Measurements from ENCODE around the gene ATAT1. TPM values are rescaled to one million over a fixed set of nuclear protein-coding genes. Genes with fewer than 3 reads are reported as not detected.
A peak's percentile ranks its signal among the peaks of the same experiment; 100 is the strongest.

The ATAT1 gene
- total and polyA plus RNA-seq, 10 of the 15 experiments (the other 5 are each of a cell fraction or from before 2014, with no cell fraction given) = 1.1 to 14.2 (median 6.9) TPM

DNA sequence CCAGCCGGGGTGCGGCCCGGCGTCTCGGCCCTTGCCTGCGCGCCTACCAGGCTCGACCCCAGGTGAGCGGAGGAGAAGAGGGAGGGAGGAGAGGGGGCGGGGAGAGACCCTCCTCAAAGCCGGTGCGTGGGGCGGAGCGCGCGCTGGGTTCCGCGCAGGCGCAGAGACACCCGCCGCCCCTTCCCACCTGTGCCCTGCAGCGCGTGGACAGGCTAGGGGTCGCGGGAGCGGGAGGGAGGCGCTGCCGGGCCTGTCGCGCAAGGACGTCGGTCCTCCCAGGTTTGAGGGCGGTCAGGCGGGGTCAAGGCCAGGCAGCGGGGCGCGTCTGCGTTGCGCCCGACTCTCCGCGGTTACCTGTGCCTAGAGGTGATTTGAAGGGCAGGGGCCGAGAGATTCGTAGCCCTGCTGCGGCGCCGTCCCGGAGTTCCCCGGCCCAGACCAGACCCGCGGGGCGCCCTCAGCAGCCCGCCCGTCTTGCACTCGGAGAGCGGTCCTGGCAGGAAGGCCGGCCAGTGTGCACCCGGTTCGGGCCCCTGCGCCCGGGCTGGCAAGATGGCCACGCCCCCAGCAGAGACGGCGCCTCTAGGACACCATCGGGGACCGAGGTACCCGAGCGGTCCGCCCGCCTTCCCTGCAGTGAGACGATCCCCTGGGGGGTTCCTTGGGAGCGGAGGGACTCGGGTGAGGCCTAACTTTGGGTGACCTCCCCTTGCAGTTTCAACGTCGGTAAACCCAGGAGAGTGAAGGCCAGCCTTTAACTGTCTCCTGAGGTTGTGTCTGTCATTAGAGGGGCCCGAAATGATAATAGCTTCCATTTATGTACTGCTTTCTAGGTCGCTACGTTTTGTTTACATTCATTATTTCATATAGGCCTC, 20.8 kb downstream of the ATAT1 start (continued):
- TF ChIP-seq, protein P1, sequence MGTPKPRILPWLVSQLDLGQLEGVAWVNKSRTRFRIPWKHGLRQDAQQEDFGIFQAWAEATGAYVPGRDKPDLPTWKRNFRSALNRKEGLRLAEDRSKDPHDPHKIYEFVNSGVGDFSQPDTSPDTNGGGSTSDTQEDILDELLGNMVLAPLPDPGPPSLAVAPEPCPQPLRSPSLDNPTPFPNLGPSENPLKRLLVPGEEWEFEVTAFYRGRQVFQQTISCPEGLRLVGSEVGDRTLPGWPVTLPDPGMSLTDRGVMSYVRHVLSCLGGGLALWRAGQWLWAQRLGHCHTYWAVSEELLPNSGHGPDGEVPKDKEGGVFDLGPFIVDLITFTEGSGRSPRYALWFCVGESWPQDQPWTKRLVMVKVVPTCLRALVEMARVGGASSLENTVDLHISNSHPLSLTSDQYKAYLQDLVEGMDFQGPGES (IDR thresholded peaks at IDR 0.05) = no peak
- TF ChIP-seq DPF2 (IDR thresholded peaks at IDR 0.05) = peak; percentile 79
- TF ChIP-seq SP1 (IDR thresholded peaks at IDR 0.05; ENCODE audit: low read depth, low read length) = peak; percentile 7
- TF ChIP-seq POLR2A (IDR thresholded peaks at IDR 0.05; ENCODE audit: low read depth, low read length) = peak; percentile 84

DNA sequence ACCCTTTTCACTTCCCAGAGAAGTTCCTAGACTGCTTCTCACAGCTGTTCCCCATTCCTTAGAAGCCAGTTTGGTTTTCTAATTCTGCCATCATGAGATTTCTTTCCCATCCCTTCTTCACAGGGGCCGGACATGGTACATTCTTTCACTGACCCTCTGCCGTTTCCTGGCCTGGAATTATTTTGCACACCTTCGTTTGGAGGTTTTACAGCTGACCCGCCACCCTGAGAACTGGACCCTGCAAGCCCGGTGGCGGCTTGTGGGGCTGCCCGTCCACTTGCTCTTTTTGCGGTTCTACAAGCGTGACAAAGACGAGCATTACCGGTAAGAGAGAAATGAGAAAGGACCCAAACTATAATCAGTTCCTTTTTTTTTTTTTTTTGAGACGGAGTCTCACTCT, 24.5 kb downstream of the ATAT1 start:
- no peaks in the 10 kb centered on the region for H3K9me3 ChIP-seq (replicated peaks; ENCODE audit: control insufficient read depth, insufficient read depth, low read length)
- H3K27ac ChIP-seq (ENCODE audit: control insufficient read depth, insufficient read depth) = no peak overlapping the region
- no peak for TF ChIP-seq FOXK2 (IDR thresholded peaks at IDR 0.05)
- TF ChIP-seq, protein P2, sequence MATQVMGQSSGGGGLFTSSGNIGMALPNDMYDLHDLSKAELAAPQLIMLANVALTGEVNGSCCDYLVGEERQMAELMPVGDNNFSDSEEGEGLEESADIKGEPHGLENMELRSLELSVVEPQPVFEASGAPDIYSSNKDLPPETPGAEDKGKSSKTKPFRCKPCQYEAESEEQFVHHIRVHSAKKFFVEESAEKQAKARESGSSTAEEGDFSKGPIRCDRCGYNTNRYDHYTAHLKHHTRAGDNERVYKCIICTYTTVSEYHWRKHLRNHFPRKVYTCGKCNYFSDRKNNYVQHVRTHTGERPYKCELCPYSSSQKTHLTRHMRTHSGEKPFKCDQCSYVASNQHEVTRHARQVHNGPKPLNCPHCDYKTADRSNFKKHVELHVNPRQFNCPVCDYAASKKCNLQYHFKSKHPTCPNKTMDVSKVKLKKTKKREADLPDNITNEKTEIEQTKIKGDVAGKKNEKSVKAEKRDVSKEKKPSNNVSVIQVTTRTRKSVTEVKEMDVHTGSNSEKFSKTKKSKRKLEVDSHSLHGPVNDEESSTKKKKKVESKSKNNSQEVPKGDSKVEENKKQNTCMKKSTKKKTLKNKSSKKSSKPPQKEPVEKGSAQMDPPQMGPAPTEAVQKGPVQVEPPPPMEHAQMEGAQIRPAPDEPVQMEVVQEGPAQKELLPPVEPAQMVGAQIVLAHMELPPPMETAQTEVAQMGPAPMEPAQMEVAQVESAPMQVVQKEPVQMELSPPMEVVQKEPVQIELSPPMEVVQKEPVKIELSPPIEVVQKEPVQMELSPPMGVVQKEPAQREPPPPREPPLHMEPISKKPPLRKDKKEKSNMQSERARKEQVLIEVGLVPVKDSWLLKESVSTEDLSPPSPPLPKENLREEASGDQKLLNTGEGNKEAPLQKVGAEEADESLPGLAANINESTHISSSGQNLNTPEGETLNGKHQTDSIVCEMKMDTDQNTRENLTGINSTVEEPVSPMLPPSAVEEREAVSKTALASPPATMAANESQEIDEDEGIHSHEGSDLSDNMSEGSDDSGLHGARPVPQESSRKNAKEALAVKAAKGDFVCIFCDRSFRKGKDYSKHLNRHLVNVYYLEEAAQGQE (IDR thresholded peaks at IDR 0.05; ENCODE audit: low read depth, low read length) = no peak
- TF ChIP-seq, protein P3, sequence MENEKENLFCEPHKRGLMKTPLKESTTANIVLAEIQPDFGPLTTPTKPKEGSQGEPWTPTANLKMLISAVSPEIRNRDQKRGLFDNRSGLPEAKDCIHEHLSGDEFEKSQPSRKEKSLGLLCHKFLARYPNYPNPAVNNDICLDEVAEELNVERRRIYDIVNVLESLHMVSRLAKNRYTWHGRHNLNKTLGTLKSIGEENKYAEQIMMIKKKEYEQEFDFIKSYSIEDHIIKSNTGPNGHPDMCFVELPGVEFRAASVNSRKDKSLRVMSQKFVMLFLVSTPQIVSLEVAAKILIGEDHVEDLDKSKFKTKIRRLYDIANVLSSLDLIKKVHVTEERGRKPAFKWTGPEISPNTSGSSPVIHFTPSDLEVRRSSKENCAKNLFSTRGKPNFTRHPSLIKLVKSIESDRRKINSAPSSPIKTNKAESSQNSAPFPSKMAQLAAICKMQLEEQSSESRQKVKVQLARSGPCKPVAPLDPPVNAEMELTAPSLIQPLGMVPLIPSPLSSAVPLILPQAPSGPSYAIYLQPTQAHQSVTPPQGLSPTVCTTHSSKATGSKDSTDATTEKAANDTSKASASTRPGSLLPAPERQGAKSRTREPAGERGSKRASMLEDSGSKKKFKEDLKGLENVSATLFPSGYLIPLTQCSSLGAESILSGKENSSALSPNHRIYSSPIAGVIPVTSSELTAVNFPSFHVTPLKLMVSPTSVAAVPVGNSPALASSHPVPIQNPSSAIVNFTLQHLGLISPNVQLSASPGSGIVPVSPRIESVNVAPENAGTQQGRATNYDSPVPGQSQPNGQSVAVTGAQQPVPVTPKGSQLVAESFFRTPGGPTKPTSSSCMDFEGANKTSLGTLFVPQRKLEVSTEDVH (IDR thresholded peaks at IDR 0.05; ENCODE audit: low read depth, partially characterized antibody) = no peak
- no peak for TF ChIP-seq ATF7 (IDR thresholded peaks at IDR 0.05; ENCODE audit: low read depth)
- peaks cover 16% of the 10 kb centered on the region for H3K79me2 ChIP-seq (ENCODE audit: control insufficient read depth, insufficient read depth, low read length)
- ChIA-PET POLR2A (interaction anchor here (0.6 to 1.4 kb wide), 3 partner anchors 11 to 907 kb away, joined by 3 read pairs; no protein-coding TSS in a partner anchor), SMC1A (ENCODE audit: uncharacterized antibody, unreplicated experiment) (interaction anchor here (0.7 to 0.8 kb wide), 2 partner anchors 19 to 72 kb away, joined by 3 read pairs; no protein-coding TSS in a partner anchor), RAD21 (ENCODE audit: unreplicated experiment) (no interaction called here), CTCF (interaction anchor here (1.2 to 1.4 kb wide), 2 partner anchors 27 to 41 kb away, joined by 3 read pairs; no protein-coding TSS in a partner anchor)
- WGBS (ENCODE audit: insufficient coverage, insufficient replicate concordance, low lambda C conversion rate, missing lambda C conversion rate) = 50% methylated on average over 11 of the region's 12 CpGs
- no peak for ATAC-seq
- H3K27me3 ChIP-seq (replicated peaks in 1 of 2; ENCODE audit: control insufficient read depth in 2 of 2, insufficient read depth in 2 of 2, low read length in 1 of 2) = no peaks in the 10 kb centered on the region
- no peak for FAIRE-seq
- intact Hi-C loops (cut with micrococcal nuclease; ENCODE audit: unreplicated experiment) = no loop called here
- in situ Hi-C loops (cut with MboI) = no loop called here
- no peak for DNase-seq (ENCODE audit: low read depth, low spot score)
- BruUV-seq (replicated peaks) = no TSS peak
- peaks cover 11 to 17% of the 10 kb centered on the region in 2 experiments for H3K36me3 ChIP-seq (ENCODE audit: control insufficient read depth in 2 of 2, insufficient read depth in 2 of 2, low read length in 1 of 2)
- no peak overlapping the region for H2AFZ ChIP-seq (ENCODE audit: control insufficient read depth, low read depth, low read length)
- H3K4me2 ChIP-seq (ENCODE audit: control insufficient read depth, insufficient read depth) = no peak overlapping the region
- peaks cover 2% of the 10 kb centered on the region; the same call in 1 of the 2 replicates for H3K4me1 ChIP-seq (ENCODE audit: control insufficient read depth, insufficient read depth, low read length)
- H3K9ac ChIP-seq (ENCODE audit: control insufficient read depth, insufficient read depth, low read length) = no peak overlapping the region
- H3K4me3 ChIP-seq = no peak overlapping the region
- H4K20me1 ChIP-seq (ENCODE audit: control insufficient read depth, insufficient read depth) = no peaks in the 10 kb centered on the region

Data from GM12878 (cell line).